Activated T-cell treated with anti-CD3 and anti-CD28 coated beads for 48 hours (primary cell): Measurements from ENCODE around the gene ULK4.
"Not testable (repeated sequence)": the region's sequence is repeated elsewhere in the genome, so short reads cannot be mapped to it uniquely, and the experiment has no call there.

ENCODE experiments used
- DNase-seq: peaks from one replicate; pipeline ENCODE4 v3.0.0-alpha.2; 2020; ENCODE audit warnings: low read depth

Gene ULK4

DNA sequence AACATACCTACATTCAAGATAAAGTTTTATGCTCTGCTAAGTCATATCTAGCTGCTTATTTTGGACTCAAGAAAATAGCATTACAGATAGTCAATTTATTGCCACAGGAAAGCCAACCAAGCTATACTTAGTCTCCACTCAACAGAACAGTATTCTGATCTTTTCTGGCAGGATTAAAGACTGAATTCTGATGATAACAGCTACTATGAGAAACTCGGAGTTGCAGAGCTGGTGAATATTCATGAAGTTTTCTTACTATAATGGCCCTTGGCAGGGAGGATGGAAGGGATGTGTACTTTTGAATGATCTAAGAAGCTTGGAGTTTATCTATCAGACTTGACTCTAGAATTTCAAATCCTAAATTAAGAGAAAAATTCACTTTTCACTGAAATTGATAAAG lies 524.9 kb downstream of the ULK4 start:
- DNase-seq, result no peak

DNA sequence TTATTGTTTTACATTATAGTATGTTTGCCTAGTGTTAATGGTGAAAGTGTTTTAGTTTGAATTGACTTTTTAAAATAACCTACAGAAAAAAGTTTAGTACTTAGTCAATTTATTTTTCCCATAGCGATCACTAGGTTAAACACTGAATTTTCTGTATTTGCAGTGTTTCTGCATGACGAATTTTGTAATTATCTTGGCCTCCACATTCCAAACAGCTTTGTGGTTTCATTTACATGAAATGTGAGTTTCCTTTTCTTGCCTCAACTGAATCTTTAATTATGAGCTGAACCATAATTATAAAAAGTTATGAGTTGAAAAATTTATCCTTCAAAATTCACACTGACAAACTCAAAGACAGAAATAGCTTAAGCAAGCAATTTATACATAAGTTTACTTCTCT lies 527.1 kb downstream of the ULK4 start:
- DNase-seq, result no peak

DNA sequence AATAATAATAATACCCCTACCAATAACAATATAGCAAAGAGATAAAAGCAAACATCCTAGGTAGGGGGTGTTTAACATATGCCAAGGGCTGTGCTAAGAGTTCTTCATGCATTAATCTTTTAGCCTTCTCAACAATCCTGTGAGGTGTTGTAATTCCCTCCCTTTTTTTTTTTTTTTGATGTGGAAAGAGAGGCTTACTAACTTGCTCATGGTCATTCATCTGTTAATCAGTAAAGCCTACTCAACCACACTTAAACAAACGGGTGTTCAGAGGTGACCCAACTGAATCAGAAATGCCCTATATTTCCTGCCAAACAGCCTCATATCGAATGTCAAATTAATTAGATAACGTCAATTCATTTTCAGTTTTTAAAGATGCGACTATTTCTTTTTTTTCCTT lies 530.5 kb downstream of the ULK4 start:
- no peak for DNase-seq

DNA sequence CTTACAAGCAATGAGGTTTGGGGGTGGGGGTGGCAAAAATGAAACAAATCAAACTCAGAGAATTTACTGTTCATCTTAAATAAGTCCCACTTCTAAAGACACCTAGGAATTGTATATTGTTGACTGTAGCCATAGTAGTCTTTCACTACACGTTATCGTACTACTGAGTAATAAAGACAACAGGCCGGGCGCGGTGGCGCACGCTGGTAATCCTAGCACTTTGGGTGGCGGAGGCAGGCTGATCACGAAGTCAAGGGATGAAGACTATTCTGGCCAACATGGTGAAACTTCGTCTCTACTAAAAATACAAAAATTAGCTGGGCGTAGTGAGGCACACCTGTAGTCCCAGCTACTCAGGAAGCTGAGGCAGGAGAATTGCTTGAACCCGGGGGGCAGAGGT lies 531.0 kb downstream of the ULK4 start:
- no peak for DNase-seq

DNA sequence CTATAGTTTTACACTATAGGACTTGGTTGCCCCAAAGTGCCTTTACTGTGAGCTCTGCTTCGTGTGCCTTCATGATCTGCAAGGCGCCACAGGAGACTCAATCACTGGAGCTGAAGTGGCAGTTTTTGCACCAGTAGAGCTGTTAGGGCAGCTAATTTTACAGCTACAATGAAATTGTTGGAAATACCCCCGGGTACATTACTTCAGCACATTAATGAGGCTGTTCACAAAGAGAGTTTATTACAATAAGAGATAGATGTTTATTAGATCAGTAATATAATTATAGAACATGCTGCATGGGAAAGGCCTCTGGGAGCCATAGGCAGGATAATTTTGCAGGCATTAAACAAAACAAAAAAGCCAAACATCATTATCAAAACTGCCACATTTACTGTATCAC lies 531.5 kb downstream of the ULK4 start:
- DNase-seq, result no peak

DNA sequence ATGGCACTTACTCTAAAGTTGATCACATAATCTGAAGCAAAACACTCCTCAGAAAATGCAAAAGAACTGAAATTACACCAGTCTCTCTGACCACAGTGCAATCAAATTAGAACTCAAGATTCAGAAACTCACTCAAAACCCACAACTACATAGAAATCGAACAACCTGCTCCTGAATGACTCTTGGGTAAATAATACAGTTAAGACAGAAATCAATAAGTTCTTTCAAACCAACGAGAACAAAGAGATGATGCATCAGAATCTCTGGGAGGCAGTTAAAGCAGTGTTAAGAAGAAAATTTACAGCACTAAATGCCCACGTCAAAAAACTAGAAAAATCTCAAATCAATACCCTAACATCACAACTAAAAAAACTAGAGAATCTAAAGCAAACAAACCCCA lies 535.4 kb downstream of the ULK4 start:
- no peak for DNase-seq

DNA sequence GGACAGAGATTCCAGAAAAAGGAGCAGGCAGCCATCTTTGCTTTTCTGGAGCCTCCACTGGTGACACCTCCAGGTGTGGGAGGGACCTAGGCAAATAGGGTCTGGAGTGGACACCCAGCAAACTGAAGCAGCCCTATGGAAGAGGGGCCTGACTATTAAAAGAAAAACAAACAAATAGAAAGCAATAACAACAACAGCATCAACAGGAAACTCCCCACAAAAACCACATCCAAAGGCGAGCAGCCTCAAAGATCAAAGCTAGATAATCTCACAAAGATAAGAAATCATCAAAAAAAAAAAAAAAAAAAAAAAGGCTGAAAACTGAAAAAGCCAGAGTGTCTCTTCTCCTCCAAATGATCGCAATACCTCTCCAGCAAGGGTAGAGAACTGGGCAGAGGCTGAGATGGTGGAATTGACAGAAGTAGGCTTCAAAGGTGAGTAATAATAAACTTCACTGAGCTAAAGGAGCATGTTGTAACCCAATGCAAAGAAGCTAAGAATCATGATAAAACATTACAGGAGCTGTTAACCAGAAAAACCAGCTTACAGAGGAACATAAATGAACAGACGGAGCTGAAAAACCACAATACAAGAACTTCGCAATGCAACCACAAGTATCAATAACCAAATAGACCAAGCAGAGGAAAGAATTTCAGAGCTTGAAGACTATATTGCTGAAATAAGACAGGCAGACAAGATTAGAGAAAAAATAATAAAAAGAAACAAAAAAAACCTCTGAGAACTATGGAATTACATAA lies 537.2 kb downstream of the ULK4 start:
- no peak for DNase-seq

DNA sequence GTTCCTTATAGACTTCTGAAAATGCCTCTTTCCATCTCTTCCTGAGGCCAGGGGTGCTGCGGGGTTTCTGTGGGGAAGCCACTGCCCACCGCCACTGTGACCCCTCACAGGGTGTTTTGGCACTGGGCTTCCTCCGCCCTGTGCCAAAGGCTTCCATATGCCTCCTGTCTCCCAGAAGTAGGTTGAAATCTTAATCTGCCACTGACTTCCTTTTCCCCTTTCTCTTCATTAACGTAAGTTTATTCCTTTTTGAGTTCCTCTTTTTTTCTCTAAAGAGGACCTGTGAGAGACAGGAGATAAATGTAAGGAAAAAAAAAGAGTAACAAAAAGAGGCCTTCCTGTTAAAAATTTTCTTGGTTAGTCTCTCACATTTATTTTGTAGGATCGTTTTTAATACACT lies 542.1 kb downstream of the ULK4 start:
- no peak for DNase-seq

DNA sequence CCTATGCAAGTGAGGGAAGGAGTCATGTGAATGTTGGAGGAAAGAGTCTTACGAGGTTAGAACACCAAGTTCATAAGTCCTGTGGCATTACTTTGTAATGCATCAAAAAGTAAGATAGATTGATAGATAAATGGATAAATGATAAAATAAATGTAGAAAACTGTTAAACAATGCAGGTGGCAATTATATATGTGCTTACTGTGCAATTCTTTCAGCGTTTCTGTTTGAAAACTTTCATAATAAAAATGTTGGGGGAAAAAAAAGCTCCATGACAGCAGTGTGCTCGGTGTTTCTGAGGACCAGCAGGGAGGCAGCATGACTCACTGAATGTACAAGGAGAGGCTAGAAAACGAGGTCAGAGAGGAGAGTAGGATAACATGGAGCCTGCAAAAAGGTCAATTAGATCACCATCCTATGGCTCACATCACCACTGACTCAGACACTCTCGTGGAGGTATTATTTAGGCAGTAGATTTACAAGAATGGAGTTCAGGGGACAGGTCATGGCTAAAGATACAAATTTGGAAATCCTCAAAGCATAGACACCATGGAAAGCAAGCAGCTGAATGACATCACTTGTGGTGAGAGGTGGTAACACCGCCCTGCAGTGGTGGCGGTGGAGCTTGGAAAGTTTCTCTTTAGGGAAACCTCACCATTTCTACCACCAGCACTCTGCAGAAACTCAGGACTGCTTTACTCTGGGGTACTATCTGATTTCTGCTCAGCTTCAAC lies 542.8 kb downstream of the ULK4 start:
- DNase-seq, result peak; percentile 1

DNA sequence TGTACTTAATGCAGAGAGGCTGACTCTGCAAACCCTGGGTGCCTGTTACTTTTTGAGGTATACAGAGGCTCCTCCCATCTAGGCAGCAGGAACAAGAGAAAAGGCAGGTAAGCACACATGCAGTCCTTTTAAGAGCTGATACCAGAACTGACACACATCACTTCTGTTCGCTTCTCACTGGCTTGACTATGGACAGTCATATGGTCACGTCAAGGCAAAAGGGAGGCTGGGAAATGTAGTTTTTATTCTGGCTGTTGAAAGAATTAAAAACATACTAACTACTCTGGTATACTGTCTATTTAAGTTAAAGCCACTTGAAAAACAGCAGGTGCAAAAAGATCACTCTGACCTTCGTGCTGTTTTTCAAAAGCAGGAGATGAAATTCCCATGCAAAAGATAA lies 544.3 kb downstream of the ULK4 start:
- DNase-seq, result no peak

DNA sequence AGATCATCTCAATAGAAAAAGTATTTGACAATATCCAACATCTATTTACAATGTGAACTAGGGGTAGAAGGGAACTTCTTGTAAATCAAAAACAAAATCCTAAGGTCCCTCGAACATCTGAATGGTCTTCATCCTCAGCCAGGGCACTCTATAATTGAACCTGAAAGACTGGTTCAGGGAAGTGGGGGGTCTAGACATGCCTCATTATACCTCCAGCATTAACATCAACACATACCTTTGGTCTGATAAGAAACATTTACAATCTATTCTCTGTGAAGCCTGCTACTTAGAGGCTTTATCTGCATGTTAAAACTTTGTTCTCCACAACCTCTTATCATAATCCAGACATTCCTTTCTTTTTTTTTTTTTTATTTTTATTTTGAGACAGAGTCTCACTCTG lies 550.8 kb downstream of the ULK4 start:
- DNase-seq, result no peak

DNA sequence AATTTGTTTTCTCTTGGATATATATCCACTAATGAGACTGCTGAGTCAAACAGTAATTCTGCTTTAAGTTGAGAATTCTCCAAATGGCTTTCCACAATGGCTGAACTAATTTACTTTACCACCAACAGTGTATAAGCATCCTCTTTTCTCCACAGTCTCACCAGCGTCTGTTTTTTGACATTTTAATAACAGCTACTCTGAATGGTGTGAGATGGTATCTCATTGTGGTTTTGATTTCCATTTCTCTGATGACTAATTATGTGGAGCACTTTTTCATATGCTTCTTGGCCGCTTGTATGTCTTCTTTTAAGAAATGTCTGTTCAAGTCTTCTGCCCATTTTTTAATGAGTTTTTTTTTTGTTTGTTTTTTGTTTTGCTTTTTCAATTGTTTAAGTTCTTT lies 556.4 kb downstream of the ULK4 start:
- DNase-seq, result no peak

DNA sequence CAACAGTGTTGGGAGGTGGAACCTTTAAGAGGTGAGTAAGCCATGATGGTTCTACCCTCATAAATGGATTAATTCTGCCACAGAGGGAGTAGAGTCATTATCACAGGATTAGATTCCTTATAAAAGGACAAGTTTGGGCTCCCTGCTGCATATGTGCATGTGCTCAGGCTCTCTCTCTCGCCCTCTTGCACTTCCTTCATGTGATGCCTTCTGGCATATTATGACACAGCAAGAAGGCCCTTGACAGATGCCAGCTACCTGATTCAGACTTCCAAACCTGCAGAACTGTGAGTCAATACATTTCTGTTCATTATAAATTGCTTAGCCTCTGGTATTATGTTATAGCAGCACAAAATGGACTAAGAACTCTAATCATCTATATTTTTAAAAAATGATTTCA lies 557.3 kb downstream of the ULK4 start:
- DNase-seq, result no peak

DNA sequence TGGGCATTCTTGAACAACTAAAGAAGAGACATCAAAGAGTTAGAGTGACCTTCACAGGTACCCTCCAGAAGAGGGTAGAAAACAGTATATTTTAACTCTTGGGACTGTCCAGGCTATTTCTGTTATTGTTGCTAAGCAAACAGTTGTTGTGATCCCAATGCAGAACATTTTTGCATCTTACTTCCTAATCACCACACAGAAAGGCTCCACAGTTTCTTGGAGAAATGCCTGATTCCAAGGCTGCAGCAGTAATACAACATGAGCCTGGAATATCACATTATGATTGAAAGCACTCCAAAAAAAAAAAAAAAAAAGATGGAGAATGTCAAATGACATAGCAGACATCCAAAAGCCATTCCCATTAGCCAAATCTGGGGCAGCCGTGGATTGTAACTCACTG lies 567.0 kb downstream of the ULK4 start:
- no peak for DNase-seq

DNA sequence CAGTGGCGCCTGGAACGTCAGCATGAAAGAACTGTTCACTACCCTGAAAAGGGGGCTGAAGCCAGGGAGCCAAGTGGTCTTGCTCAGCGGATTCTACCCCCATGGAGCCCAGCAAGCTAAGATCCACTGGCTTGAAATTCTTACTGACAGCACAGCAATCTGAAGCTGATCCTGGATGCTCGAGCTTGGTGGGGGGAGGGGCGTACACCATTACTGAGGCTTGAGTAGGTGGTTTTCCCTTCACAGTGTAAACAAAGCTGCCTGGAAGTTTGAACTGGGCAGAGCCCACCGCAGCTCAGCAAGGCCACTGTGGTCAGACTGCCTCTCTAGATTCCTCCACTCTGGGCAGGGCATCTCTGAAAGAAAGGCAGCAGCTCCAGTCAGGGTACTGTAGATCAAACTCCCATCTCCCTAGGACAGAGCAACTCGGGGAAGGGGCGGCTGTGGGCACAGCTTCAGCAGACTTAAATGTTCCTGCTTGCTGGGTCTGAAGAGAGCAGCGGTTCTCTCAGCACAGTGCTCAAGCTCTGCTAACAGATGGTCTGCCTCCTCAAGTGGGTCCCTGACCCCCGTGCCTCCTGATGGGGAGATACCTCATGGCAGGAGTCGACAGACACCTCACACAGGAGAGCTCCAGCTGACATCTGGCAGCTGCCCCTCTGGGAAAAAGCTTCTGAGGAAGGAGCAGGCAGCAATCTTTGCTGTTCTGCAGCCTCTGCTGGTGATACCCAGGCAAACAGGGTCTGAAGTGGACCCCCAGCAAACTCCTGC lies 591.0 kb downstream of the ULK4 start:
- DNase-seq, result not testable (repeated sequence)

DNA sequence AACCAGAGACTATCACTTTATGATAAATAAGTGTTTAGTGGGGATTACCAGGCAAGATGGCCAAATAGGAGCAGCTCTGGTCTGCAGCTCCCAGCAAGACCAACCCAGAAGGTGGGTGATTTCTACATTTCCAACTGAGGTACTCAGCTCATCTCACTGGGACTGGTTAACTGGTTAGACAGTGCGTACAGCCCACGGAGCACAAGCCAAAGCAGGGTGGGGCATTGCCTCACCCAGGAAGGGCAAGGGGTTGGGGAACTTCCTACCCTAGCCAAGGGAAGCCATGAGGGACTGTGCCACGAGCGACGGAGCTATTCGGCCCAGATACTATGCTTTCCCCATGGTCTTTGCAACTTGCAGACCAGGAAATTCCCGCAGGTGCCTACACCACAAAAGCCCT lies 591.6 kb downstream of the ULK4 start:
- DNase-seq, result no peak

DNA sequence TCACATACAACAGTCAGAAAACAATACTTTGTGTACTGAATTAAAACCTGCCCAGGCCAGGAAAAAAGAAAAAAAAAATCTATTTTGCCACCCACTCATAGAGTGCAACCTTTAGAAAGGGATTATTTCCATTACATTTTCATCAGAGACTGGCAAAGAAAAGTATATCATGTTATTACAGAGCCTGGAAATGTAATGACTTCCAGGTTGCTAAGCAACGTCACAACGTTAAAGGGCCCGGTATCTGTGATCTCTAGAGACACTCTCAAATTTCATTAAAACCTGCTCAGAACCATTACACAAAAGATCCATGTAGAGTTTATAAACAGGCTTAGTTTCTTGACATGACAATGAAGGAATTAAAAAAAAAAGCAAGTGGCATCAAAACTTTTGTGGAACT lies 592.1 kb downstream of the ULK4 start:
- DNase-seq, result no peak

DNA sequence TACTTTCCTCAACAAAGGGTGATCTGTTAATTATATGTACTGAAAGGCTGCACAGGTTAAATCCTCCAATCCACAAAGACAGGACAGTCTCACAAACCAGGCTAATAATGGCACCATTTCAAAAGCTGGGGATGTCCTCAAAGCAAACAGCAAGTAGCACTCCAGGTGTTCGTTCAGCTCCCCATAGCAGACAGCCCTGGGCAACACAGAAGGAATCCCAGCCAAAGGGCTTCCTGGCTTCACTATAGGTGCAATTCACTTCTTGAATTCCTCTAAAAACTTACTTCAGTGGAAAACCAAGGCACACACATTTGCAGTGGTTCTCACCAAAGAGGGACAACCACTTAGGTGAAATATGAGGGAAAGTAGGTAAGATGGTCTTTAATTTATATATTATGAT lies 595.9 kb downstream of the ULK4 start:
- no peak for DNase-seq

DNA sequence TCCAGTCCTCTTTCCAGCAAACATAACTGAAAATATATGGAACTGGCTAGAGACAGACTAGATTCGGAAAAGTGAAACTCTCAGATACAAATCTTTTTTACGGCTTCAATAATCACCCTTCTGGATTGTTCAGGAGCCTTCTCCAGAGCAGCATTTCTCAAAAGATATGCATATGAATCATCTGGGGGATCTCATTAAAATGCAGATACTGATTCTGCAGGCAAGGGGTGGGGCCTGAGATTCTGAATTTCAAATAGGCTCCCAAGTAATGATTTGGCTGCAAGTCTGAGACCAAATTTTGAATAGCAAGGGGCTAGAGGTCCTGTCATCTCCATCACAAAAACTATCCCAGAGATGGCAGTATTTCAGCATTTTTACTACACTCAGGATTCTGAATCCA lies 597.2 kb downstream of the ULK4 start:
- DNase-seq, result no peak

DNA sequence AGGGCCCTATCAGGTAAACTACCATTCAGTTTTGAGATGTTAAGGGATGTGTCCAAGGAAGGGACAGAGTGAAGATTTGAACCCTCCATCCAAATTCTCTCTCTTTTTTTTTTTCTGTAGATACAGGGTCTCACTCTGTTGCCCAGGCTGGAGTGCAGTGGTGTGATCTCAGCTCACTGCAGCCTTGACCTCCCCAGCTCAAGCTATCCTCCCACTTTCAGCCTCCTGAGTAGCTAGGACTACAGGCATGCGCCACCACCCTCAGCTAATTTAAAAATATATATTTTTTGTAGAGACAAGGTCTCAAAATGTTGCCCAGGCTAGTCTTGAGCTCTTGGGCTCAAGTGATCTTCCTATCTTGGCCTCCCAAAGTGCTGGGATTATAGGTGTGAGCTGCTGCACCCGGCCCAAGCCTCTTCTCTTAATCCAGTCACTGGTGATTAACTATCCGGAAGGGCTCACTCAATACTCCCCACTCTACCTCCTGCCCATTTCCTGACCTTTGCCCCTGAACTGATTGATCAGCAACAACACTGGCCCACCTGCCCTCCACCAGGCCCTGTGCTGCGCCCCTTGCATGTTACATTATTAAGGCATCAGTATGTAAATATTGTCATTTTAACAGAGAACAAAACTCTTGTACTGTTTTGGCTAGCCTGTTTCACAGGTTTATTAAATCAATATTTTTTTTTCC lies 597.9 kb downstream of the ULK4 start:
- no peak for DNase-seq

DNA sequence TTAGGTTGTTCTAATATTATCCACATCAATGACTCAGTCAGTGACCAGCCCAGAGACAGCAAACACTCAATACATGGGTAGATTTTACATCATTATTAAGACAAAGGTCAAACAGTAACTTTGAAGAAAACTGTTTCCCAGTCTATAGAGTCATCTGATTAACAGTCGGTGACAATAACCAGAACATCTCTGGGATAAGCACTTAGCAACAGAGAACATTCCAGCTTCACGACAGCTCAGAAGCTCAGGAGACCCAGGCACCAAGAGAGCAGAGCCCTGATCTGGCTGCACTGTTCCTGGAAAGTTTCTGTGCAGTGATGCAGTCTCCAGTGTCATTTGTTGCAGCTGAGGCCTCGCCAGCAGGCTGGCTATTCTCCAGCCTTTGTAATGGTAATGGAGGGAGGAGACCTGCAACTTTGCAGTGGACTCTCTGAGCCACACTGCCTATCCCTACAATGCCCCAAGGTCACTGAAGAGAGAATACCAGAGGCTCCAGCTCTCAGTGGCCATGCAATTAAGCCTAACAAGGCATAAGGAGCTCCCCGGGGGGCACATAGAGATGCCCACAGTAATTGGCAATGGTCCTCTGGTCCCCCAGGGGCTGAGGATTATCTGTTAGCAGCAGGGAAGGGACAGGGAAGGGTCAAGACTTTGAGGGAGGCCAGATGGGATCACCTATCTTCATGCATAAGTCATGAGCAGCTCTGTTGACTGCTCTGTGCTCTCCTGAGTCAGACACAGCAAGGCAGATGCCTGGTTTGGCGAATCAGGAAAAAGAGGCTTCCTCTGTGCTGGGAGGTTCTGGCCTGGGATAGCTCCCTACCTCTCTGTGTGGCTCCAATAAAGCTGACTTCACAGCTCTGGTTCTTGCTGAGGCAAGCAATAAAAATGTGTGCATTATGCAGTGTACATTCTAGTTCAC lies 599.0 kb downstream of the ULK4 start:
- DNase-seq, result no peak
